ENCODE results near the gene NFKBIB. TPM values are rescaled to one million over a fixed set of nuclear protein-coding genes. Genes with fewer than 3 reads are reported as not detected.
A peak's percentile ranks its signal among the peaks of the same experiment; 100 is the strongest.
"Not testable (repeated sequence)": the region's sequence is repeated elsewhere in the genome, so short reads cannot be mapped to it uniquely, and the experiment has no call there.

NFKBIB gene
- total RNA-seq: 19.0 TPM

GRCh38 chr19:38899447-38900201 lies at the start of gene NFKBIB, which contains the start of gene SIRT2:
Gene NFKBIB, plus strand, starts transcription at chr19:38899969. Its CDS starts 64 bp downstream, at chr19:38900033.
Gene SIRT2, minus strand, starts transcription at chr19:38899618. Its CDS starts 97 bp downstream, at chr19:38899521.
- ATAC-seq (peak; percentile 91), DNase-seq (ENCODE audit: low spot score) (peak; percentile 100)

- ATAC-seq (peak; percentile 72), DNase-seq (ENCODE audit: low spot score) (peak; percentile 100)
Observed at GRCh38 chr19:38850436-38850975, 49.3 kb upstream of the NFKBIB start.

- ATAC-seq (no peak), DNase-seq (ENCODE audit: low spot score) (peak; percentile 65)
Observed at GRCh38 chr19:38850976-38851621, 48.7 kb upstream of the NFKBIB start.

GRCh38 chr19:38851622-38852230 lies 48.0 kb upstream of the NFKBIB start:
- DNase-seq (ENCODE audit: low spot score): peak; percentile 96
- peak; percentile 59 for ATAC-seq

GRCh38 chr19:38852231-38853044 lies 47.3 kb upstream of the NFKBIB start:
- ATAC-seq (no peak), DNase-seq (ENCODE audit: low spot score) (peak; percentile 79)

- no peak for ATAC-seq
- no peak for DNase-seq (ENCODE audit: low spot score)
Observed at GRCh38 chr19:38853214-38853613, 46.6 kb upstream of the NFKBIB start.

GRCh38 chr19:38854961-38855360 lies 44.8 kb upstream of the NFKBIB start:
- not testable (repeated sequence) for ATAC-seq; DNase-seq (ENCODE audit: low spot score)

- DNase-seq (ENCODE audit: low spot score); ATAC-seq: not testable (repeated sequence)
Observed at GRCh38 chr19:38855751-38856150, 44.0 kb upstream of the NFKBIB start.

GRCh38 chr19:38856813-38857212 lies 43.0 kb upstream of the NFKBIB start:
- DNase-seq (ENCODE audit: low spot score) (no peak), ATAC-seq (no peak)

GRCh38 chr19:38859631-38860204 lies 40.1 kb upstream of the NFKBIB start:
- ATAC-seq; DNase-seq (ENCODE audit: low spot score): not testable (repeated sequence)

- DNase-seq (ENCODE audit: low spot score): no peak
- ATAC-seq: no peak
Observed at GRCh38 chr19:38861368-38861767, 38.4 kb upstream of the NFKBIB start.

- ATAC-seq (peak; percentile 52), DNase-seq (ENCODE audit: low spot score) (no peak)
Observed at GRCh38 chr19:38862321-38863059, 37.3 kb upstream of the NFKBIB start.

GRCh38 chr19:38867171-38867780 lies 32.5 kb upstream of the NFKBIB start:
- ATAC-seq (no peak), DNase-seq (ENCODE audit: low spot score) (no peak)

GRCh38 chr19:38868551-38868950 lies 31.2 kb upstream of the NFKBIB start:
- DNase-seq (ENCODE audit: low spot score) (no peak), ATAC-seq (no peak)

- ATAC-seq (peak; percentile 7), DNase-seq (ENCODE audit: low spot score) (no peak)
Observed at GRCh38 chr19:38869160-38869835, 30.5 kb upstream of the NFKBIB start.

GRCh38 chr19:38869836-38870607 lies 29.7 kb upstream of the NFKBIB start:
- DNase-seq (ENCODE audit: low spot score) (peak; percentile 94), ATAC-seq (peak; percentile 98)

- DNase-seq (ENCODE audit: low spot score): no peak
- no peak for ATAC-seq
Observed at GRCh38 chr19:38870612-38871011, 29.2 kb upstream of the NFKBIB start.

GRCh38 chr19:38873400-38873799 lies 26.4 kb upstream of the NFKBIB start:
- DNase-seq (ENCODE audit: low spot score); ATAC-seq: not testable (repeated sequence)

Measured in left lobe of liver (tissue), 2 donors.